Neuron (in vitro differentiated cells): Measurements from ENCODE around the gene SAXO2.
"Not testable (repeated sequence)": the region's sequence is repeated elsewhere in the genome, so short reads cannot be mapped to it uniquely, and the experiment has no call there.

Experiments
- H2AFZ ChIP-seq: one replicate; pipeline ENCODE4 v1.6.1; 2013; ENCODE audit warnings: low read depth, mild to moderate bottlenecking, inconsistent platforms, low read length, moderate library complexity
- H3K27me3 ChIP-seq: one replicate; pipeline ENCODE4 v1.6.1; 2013; ENCODE audit warnings: low read length; ENCODE audit not compliant: insufficient read depth
- H3K36me3 ChIP-seq: one replicate; pipeline ENCODE4 v1.6.1; 2013; ENCODE audit warnings: low read length; ENCODE audit not compliant: insufficient read depth
- H3K4me1 ChIP-seq: one replicate; pipeline ENCODE4 v1.6.1; 2013; ENCODE audit warnings: low read length; ENCODE audit not compliant: insufficient read depth
- H3K4me3 ChIP-seq: 2 replicates; pipeline ENCODE4 v1.5.1; 2013; ENCODE audit warnings: mild to moderate bottlenecking, low read length, moderate library complexity
- H3K9me3 ChIP-seq: one replicate; pipeline ENCODE4 v1.6.1; 2013; ENCODE audit warnings: low read length

SAXO2 gene

GRCh38 chr15:82312586-82313349 is 50.1 kb downstream of the SAXO2 start:
- Histone ChIP-seq H3K4me3 (no peak overlapping the region), H3K4me1 (no peaks in the 10 kb centered on the region), H3K36me3 (no peaks in the 10 kb centered on the region), H2AFZ (no peak overlapping the region), H3K9me3 (no peaks in the 10 kb centered on the region), H3K27me3 (no peaks in the 10 kb centered on the region)

- H3K4me3 ChIP-seq = no peak overlapping the region
- H3K27me3 ChIP-seq = no peaks in the 10 kb centered on the region
- H3K36me3 ChIP-seq = no peaks in the 10 kb centered on the region
- no peak overlapping the region for H2AFZ ChIP-seq
- H3K4me1 ChIP-seq = no peaks in the 10 kb centered on the region
- H3K9me3 ChIP-seq = no peaks in the 10 kb centered on the region
Observed at GRCh38 chr15:82313446-82313845, 50.8 kb downstream of the SAXO2 start.

GRCh38 chr15:82313951-82314768 is 51.5 kb downstream of the SAXO2 start:
- H2AFZ ChIP-seq, H3K9me3 ChIP-seq, H3K4me3 ChIP-seq, H3K27me3 ChIP-seq, H3K36me3 ChIP-seq, H3K4me1 ChIP-seq: not testable (repeated sequence)

GRCh38 chr15:82314769-82315518 is 52.3 kb downstream of the SAXO2 start:
- H3K4me3 ChIP-seq = no peak overlapping the region

GRCh38 chr15:82315519-82316246 is 53.1 kb downstream of the SAXO2 start:
- Histone ChIP-seq H3K27me3 (no peaks in the 10 kb centered on the region), H3K4me1 (no peaks in the 10 kb centered on the region), H2AFZ (no peak overlapping the region), H3K9me3 (no peaks in the 10 kb centered on the region), H3K4me3 (no peak overlapping the region), H3K36me3 (no peaks in the 10 kb centered on the region)

More at GRCh38 chr15:82314769-82315518, 52.3 kb downstream of the SAXO2 start:
- H2AFZ ChIP-seq = no peak overlapping the region
- H3K9me3 ChIP-seq = no peaks in the 10 kb centered on the region
- H3K27me3 ChIP-seq = no peaks in the 10 kb centered on the region
- H3K4me1 ChIP-seq = no peaks in the 10 kb centered on the region
- H3K36me3 ChIP-seq = no peaks in the 10 kb centered on the region

- H2AFZ ChIP-seq, H3K27me3 ChIP-seq, H3K4me3 ChIP-seq, H3K9me3 ChIP-seq, H3K4me1 ChIP-seq, H3K36me3 ChIP-seq: not testable (repeated sequence)
Observed at GRCh38 chr15:82316247-82317090, 53.9 kb downstream of the SAXO2 start.

GRCh38 chr15:82317091-82317489 is 54.5 kb downstream of the SAXO2 start:
- Histone ChIP-seq H3K4me3 (no peak overlapping the region), H3K36me3 (no peaks in the 10 kb centered on the region), H3K9me3 (no peaks in the 10 kb centered on the region), H3K27me3 (no peaks in the 10 kb centered on the region), H2AFZ (no peak overlapping the region), H3K4me1 (no peaks in the 10 kb centered on the region)

- not testable (repeated sequence) for H3K9me3 ChIP-seq, H2AFZ ChIP-seq, H3K4me1 ChIP-seq, H3K4me3 ChIP-seq, H3K27me3 ChIP-seq, H3K36me3 ChIP-seq
Observed at GRCh38 chr15:82317516-82317915, 54.9 kb downstream of the SAXO2 start.

GRCh38 chr15:82318281-82318680 is 55.7 kb downstream of the SAXO2 start:
- H3K27me3 ChIP-seq, H2AFZ ChIP-seq, H3K9me3 ChIP-seq, H3K4me1 ChIP-seq, H3K4me3 ChIP-seq, H3K36me3 ChIP-seq: not testable (repeated sequence)

- not testable (repeated sequence) for H3K9me3 ChIP-seq, H3K4me3 ChIP-seq, H2AFZ ChIP-seq, H3K27me3 ChIP-seq, H3K4me1 ChIP-seq, H3K36me3 ChIP-seq
Observed at GRCh38 chr15:82319522-82320278, 57.1 kb downstream of the SAXO2 start.

- not testable (repeated sequence) for H3K4me1 ChIP-seq, H3K27me3 ChIP-seq, H3K36me3 ChIP-seq, H3K9me3 ChIP-seq, H2AFZ ChIP-seq, H3K4me3 ChIP-seq
Observed at GRCh38 chr15:82320861-82321260, 58.2 kb downstream of the SAXO2 start.

GRCh38 chr15:82322488-82322887 is 59.9 kb downstream of the SAXO2 start:
- not testable (repeated sequence) for H3K4me1 ChIP-seq, H3K9me3 ChIP-seq, H3K36me3 ChIP-seq, H3K27me3 ChIP-seq, H2AFZ ChIP-seq, H3K4me3 ChIP-seq
